Psoas muscle (tissue), 8 donors: ENCODE data around the gene CSDE1. TPM values are rescaled to one million over a fixed set of nuclear protein-coding genes. Genes with fewer than 3 reads are reported as not detected.
"Not testable (repeated sequence)": the region's sequence is repeated elsewhere in the genome, so short reads cannot be mapped to it uniquely, and the experiment has no call there.

Source experiments
- ATAC-seq, 4 donors: fragments of 200-7000 bp; cut with Tn5 transposase; one replicate each; pipeline ENCODE4 v1.9.1; 2020; ENCODE audit warnings: moderate library complexity in 3 of 4, mild to moderate bottlenecking in 2 of 4
- DNase-seq, 2 donors: peaks; one replicate each; pipeline ENCODE4 v3.0.0-alpha.2; 2020
- H3K27ac ChIP-seq: fragments of 200-600 bp; one replicate; pipeline ENCODE4 v1.8.0; 2022
- H3K27me3 ChIP-seq, 3 donors: fragments of 200-600 bp in 1 of 3; one replicate each; pipeline versions ENCODE4 v1.6.1 to v1.8.0; 2013 to 2022; ENCODE audit warnings: low read length in 2 of 3, mild to moderate bottlenecking in 2 of 3, moderate library complexity in 1 of 3; ENCODE audit not compliant: insufficient read depth in 3 of 3
- H3K36me3 ChIP-seq, 2 donors: fragments of 200-600 bp in 1 of 2; one replicate each; pipeline versions ENCODE4 v1.6.1 to v1.8.0; 2013 to 2022; ENCODE audit warnings: low read depth in 1 of 2, mild to moderate bottlenecking in 1 of 2, moderate library complexity in 1 of 2; ENCODE audit not compliant: insufficient read depth in 1 of 2
- H3K4me1 ChIP-seq: fragments of 200-600 bp; one replicate; pipeline ENCODE4 v1.8.0; 2022
- H3K4me3 ChIP-seq: fragments of 200-600 bp; one replicate; pipeline ENCODE4 v1.8.0; 2022; ENCODE audit warnings: mild to moderate bottlenecking
- H3K9me3 ChIP-seq: fragments of 200-600 bp; one replicate; pipeline ENCODE4 v1.8.0; 2022
- CTCF ChIP-seq: fragments of 200-600 bp; IDR thresholded peaks from one replicate; pipeline ENCODE4 v1.8.0; 2022; ENCODE audit warnings: antibody characterized with exemption
- WGBS, 3 donors: extraction: QIAGEN DNeasy Blood & Tissue Kit; methylation state at CpG; one replicate each; pipeline versions ENCODE4 v1.1.6 to v1.1.7; 2013; 5-methylcytosine and 5-hydroxymethylcytosine counted together
- intact Hi-C, 2 donors: fragments of 100-400 bp; cut with DNase I; formaldehyde crosslinking; loops; one replicate each; pipeline versions ENCODE4 v1.11.0 to v1.14.2; 2022
- long read RNA-seq, 2 donors: library from polyadenylated mRNA; unstranded; transcript quantifications; one replicate each; pipeline ENCODE4 v2.0.0, GENCODE V29; 2021
- polyA plus RNA-seq, 3 donors: library from polyadenylated mRNA; stranded (reverse); fragments of 200-250 nt; gene quantifications; one replicate each; pipeline ENCODE4 v1.2.3, GENCODE V29; 2013
- total RNA-seq, 4 donors: library from RNA; stranded (reverse); fragmentation: NEBNext Ultra II Directional in 2 of 4; extraction: Animal tissue kit (Norgen Biotek cat#: 25700) in 2 of 4; gene quantifications; one replicate each; pipeline versions ENCODE4 v1.2.1 to v1.2.4, GENCODE V29; 2021 to 2023
- donor health status: healthy with polysubstance abuse.
- donor health status: DM: no; HTN: no; CAD: no; lungs with moderate emphysema.
- donor health status: Bipolar disorder and iron deficiency.
- donor health status: healthy.
- donor health status: DM: yes; HTN: yes; CAD: no.
- donor health status: DM: no; HTN: no; CAD: no.
- donor health status: DM: no; HTN: no; CAD: no.
- donor health status: DM: yes; HTN: yes; CAD: no.

Gene CSDE1
- total RNA-seq: 1,000 to 10,000 TPM; 1,331 to 1,888 (median 1,427) TPM
- 1,000 to 10,000 TPM in 1 of 3 donors, 100 to 1,000 TPM in 2; 305 to 1,390 (median 578) TPM for polyA plus RNA-seq
- long read RNA-seq, donor 1, full-length matches to known transcripts: 646 of 985 reads
- long read RNA-seq, donor 1, partial matches to known transcripts: 193 of 985 reads
- long read RNA-seq, donor 1, other reads (novel, unspliced or antisense): 146 of 985 reads
- long read RNA-seq, donor 2, full-length matches to known transcripts: 866 of 1,379 reads
- long read RNA-seq, donor 2, partial matches to known transcripts: 331 of 1,379 reads
- long read RNA-seq, donor 2, other reads (novel, unspliced or antisense): 182 of 1,379 reads

- H3K4me1 ChIP-seq: peaks cover 25% of the 10 kb centered on the region
- H3K4me3 ChIP-seq: peak within 1 kb of the TSS; percentile 84
- WGBS, 3 donors: 0 to 1% (median 0%) methylated on average over 50 of the region's 50 CpGs
- no peaks in the 10 kb centered on the region for H3K9me3 ChIP-seq
- intact Hi-C loops: loop anchor here (2.0 to 10.0 kb wide), 4 partner anchors 63 to 245 kb away; partner anchors contain the start of genes AMPD1 (in 1 of the 2), BCAS2 (in 1 of the 2), DENND2C (in 1 of the 2) and TRIM33 (in 1 of the 2)
- peak; percentile 85 to 95 (median 91) for ATAC-seq
- no peaks in the 10 kb centered on the region for H3K27me3 ChIP-seq
- peak within 1 kb of the TSS; percentile 100 for H3K27ac ChIP-seq
- DNase-seq: peak; percentile 96 to 99
- H3K36me3 ChIP-seq: no peaks in the 10 kb centered on the region
- TF ChIP-seq CTCF: peak; percentile 55
These were observed at the start of gene CSDE1 for GRCh38 chr1:114757455-114758255. CSDE1 (minus strand) TSS chr1:114757984; CDS start chr1:114739890, 18,094 bp downstream.

- DNase-seq, H3K27ac ChIP-seq, H3K27me3 ChIP-seq, H3K9me3 ChIP-seq, ATAC-seq, H3K4me3 ChIP-seq, intact Hi-C loops, H3K4me1 ChIP-seq, H3K36me3 ChIP-seq: not testable (repeated sequence)
- WGBS, 3 donors: 93 to 100% (median 97%) methylated on average over 5 to 32 of the region's 33 CpGs
These were observed 46.7 kb upstream of the CSDE1 start for GRCh38 chr1:114804449-114804848.

- Histone ChIP-seq H3K9me3 (no peaks in the 10 kb centered on the region), H3K27ac (no peak overlapping the region), H3K36me3 (no peaks in the 10 kb centered on the region), H3K4me1 (no peaks in the 10 kb centered on the region), H3K4me3 (no peak overlapping the region), H3K27me3 (no peaks in the 10 kb centered on the region)
- 58 to 62% (median 61%) methylated on average over 3 of the region's 3 CpGs for WGBS, 3 donors
- DNase-seq (no peak), ATAC-seq (no peak)
- no peak for TF ChIP-seq CTCF
- intact Hi-C loops: no loop called here
These were observed 45.2 kb upstream of the CSDE1 start for GRCh38 chr1:114803001-114803400.

GRCh38 chr1:114794038-114794437 is 36.3 kb upstream of the CSDE1 start:
- H3K9me3 ChIP-seq: no peaks in the 10 kb centered on the region
- WGBS, 3 donors: 83 to 89% (median 84%) methylated on average over 2 of the region's 2 CpGs
- no peak for TF ChIP-seq CTCF
- H3K36me3 ChIP-seq: no peaks in the 10 kb centered on the region
- intact Hi-C loops: no loop called here
- no peaks in the 10 kb centered on the region for H3K4me1 ChIP-seq
- peaks cover 0 to 2% (median 0%) of the 10 kb centered on the region in 3 donors for H3K27me3 ChIP-seq
- no peak for ATAC-seq
- H3K4me3 ChIP-seq: no peak overlapping the region
- H3K27ac ChIP-seq: no peak overlapping the region
- DNase-seq: no peak

GRCh38 chr1:114790581-114790980 is 32.8 kb upstream of the CSDE1 start:
- DNase-seq, intact Hi-C loops, ATAC-seq, H3K4me3 ChIP-seq, H3K27me3 ChIP-seq, H3K4me1 ChIP-seq, H3K36me3 ChIP-seq, H3K27ac ChIP-seq, H3K9me3 ChIP-seq: not testable (repeated sequence)
- 91 to 96% (median 94%) methylated on average over 11 to 25 of the region's 25 CpGs for WGBS, 3 donors

GRCh38 chr1:114786440-114786839 is 28.7 kb upstream of the CSDE1 start:
- H3K4me3 ChIP-seq, H3K4me1 ChIP-seq, DNase-seq, H3K27me3 ChIP-seq, H3K36me3 ChIP-seq, intact Hi-C loops, ATAC-seq, H3K27ac ChIP-seq, H3K9me3 ChIP-seq: not testable (repeated sequence)
- 77 to 87% (median 80%) methylated on average over 1 of the region's 1 CpG for WGBS, 3 donors
